NCI-H2081 treated with DMSO at 0.1 percent for 48 hours (cell line): ENCODE data around the gene FIGNL2.

ENCODE experiments used
- DNase-seq: peaks from one replicate; lab custom pipeline; 2025; lab: John Stamatoyannopoulos, UW

Gene FIGNL2

GRCh38 chr12:51773145-51773869, 75.2 kb downstream of the FIGNL2 start:
- DNase-seq: no peak

GRCh38 chr12:51771008-51771407, 77.5 kb downstream of the FIGNL2 start:
- DNase-seq: no peak
